Activated CD8-positive, alpha-beta memory T cell treated with anti-CD3 and anti-CD28 coated beads, Interleukin-2, amount 50 U/mL, for 48 hours (primary cell): Measurements from ENCODE around the gene CRYBG1.
"Not testable (repeated sequence)": the region's sequence is repeated elsewhere in the genome, so short reads cannot be mapped to it uniquely, and the experiment has no call there.

Experiments
- DNase-seq: peaks from one replicate; pipeline ENCODE4 v3.0.0-alpha.2; 2020

Gene CRYBG1

GRCh38 chr6:106377061-106377540 is 16.6 kb downstream of the CRYBG1 start:
- no peak for DNase-seq

DNA sequence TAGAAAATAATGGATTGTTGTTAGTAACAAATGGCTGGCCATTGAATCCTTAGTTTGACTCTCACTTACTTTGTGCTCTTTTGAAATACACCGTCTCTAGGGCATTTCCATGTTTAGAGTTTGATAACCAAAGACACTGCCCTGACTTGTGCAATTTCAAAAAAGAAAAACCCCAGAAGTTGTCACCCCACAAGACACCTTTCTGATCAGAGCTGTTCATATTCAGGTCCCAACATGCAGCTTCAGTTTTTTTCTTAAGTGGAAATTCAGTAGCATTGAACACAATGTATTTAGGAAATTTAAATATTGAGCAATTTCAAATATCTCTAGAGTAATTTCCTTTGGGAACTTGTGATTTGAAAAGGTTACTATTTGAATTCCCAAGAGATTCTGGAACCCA is 19.4 kb downstream of the CRYBG1 start:
- no peak for DNase-seq

DNA sequence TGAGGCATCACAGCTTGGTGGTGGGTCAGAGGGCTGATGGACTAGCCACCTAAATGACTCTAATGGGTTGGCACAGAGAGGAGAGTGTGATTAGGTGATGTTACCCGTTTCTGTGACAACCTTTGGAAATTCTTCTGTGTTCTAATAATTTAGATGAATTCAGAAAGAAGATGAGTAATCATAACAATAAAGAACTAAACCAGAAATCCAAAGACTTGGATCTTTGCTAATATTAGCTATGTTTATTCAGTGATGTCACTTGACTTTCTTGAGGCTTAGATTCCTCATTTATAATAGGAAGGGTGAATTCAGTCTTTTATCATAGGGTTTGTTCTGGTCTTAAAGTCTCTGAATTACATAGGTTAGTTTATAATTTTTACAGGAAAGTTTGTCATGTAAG is 19.9 kb downstream of the CRYBG1 start:
- DNase-seq = no peak

DNA sequence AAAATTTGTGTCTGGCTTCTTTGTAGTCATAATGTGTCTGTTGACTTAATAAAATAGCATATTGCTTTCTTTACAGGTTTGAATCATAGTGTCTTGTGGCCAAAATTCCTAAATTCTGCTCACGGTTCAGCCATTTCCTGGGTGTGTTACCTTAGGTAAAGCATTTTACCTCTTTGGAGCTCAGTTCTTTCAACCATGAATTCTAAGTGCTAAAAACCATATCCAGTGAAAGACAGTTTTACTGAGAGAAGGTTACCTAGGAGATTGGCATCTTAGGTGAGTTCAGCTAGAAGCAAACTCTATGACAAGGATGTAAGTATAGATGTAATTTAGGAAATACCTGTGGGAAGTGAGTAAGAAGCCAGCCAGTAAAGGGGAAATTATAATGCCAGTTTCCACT is 20.7 kb downstream of the CRYBG1 start:
- DNase-seq = no peak

DNA sequence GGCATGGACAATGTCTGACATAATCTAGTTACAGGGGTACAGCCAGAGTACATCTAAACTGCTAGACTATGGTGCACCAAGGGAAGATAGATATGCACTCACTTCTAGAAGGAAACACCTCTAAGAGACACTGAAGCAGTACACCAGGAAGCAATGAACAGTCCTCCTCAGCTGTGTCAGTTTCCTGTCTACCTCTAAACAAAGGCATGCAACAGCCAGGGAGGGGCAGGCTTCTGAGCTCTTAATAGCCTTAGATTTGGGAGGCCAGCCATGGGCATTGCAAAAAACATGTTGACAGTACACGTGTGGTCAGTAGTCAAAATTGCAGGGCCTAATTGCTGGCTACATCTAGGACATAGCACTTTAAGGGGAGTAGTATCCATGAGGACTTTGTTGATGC is 21.4 kb downstream of the CRYBG1 start:
- DNase-seq = no peak

DNA sequence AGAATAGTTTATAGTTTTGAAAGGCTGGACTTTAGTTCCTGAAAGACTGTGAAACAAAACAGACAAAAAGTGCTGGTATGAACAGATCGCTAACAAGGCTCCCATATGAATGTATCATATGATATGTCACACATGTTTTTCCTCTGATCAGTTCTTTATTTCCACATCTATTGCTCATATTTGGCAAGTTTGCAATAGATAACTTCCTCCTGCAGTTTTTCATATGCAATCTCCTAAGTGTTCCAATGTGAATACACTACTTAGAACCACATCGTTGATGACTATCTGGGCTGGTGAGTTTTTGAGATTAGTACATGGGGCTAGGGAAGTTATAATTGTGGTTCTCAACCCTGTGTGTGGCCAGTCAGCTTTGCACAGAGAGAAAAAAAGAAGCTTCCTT is 23.1 kb downstream of the CRYBG1 start:
- no peak for DNase-seq

GRCh38 chr6:106385530-106385929 is 25.0 kb downstream of the CRYBG1 start:
- DNase-seq = no peak

- no peak for DNase-seq
These were observed 27.4 kb downstream of the CRYBG1 start for GRCh38 chr6:106387875-106388274.

DNA sequence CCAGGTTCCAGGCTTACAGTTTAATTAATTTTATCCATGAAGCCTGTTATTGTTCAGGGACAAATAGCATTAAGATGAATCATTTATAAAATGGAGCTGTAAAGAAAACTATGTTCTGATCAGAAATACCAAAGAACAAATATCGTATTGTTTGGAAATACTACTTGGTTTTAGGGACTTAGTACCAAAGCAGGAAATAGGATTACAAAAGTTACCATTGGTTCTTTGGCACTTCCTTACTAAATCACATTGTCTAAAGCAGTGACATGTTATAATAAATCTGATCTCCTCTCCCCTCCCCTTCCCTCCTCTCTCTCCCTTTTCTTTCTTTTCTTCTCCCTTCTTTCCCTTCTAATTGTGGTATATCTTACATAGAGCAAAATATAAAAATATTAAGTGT is 29.6 kb downstream of the CRYBG1 start:
- no peak for DNase-seq

- no peak for DNase-seq
These were observed 36.1 kb downstream of the CRYBG1 start for GRCh38 chr6:106396426-106397220.

GRCh38 chr6:106397431-106397830 is 36.9 kb downstream of the CRYBG1 start:
- no peak for DNase-seq

DNA sequence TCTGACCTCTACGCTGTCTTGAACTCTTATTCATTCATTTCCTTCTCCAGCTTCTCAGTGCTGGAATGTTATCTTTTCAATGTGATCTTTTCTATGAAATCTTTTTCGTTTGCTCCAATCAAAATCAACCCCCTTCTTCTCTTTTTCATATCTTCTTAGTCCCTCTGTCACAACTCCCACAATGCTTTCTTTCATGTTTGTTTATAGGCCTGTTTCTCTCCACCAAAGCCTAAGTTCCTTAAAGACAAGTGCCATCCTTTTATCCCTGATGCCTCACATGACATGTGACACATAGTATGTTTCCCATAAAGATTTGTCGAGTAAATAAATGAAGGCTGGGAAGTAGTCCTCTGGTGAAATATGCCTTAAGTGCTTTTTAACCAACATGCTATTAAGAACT is 38.1 kb downstream of the CRYBG1 start:
- DNase-seq = no peak

DNA sequence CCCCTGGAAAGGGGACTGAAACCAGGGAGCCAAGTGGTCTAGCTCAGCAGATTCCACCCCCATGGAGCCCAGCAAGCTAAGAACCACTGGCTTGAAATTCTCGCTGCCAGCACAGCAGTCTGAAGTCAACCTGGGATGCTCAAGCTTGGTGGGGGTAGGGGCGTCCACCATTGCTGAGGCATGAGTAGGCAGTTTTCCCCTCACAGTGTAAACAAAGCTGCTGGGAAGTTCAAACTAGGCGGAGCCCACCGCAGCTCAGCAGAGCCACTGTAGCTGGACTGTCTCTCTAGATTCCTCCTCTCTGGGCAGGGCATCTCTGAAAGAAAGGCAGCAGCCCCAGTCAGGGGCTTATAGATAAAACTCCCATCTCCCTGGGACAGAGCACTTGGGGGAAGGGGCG is 44.5 kb downstream of the CRYBG1 start:
- DNase-seq = not testable (repeated sequence)

GRCh38 chr6:106411056-106411455 is 50.5 kb downstream of the CRYBG1 start:
- DNase-seq = no peak

GRCh38 chr6:106411643-106412200 is 51.2 kb downstream of the CRYBG1 start:
- DNase-seq = no peak

GRCh38 chr6:106413016-106413415 is 52.5 kb downstream of the CRYBG1 start:
- no peak for DNase-seq

DNA sequence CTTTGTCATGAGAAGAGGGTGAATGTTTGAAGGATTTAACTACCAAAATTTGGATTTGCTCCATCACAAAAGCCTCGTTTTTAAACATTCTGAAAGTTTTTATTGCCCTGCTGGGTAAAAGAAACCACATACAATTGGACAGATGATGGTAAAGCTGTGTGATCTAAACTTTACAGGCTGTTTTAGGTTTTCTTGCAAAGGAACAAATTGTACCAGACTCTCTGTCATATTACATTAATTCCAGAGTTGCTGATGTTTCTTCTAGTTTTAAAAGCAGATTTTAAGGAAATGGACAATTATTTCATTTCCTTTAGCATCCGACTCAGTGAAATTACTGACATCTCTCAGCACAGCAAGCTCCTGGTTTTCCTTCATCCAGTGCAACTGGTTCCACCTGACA is 53.2 kb downstream of the CRYBG1 start:
- DNase-seq = no peak

GRCh38 chr6:106415921-106416320 is 55.4 kb downstream of the CRYBG1 start:
- DNase-seq = no peak

GRCh38 chr6:106417572-106418147 is 57.1 kb downstream of the CRYBG1 start:
- no peak for DNase-seq

- DNase-seq = no peak
These were observed 59.5 kb downstream of the CRYBG1 start for GRCh38 chr6:106419900-106420613.

DNA sequence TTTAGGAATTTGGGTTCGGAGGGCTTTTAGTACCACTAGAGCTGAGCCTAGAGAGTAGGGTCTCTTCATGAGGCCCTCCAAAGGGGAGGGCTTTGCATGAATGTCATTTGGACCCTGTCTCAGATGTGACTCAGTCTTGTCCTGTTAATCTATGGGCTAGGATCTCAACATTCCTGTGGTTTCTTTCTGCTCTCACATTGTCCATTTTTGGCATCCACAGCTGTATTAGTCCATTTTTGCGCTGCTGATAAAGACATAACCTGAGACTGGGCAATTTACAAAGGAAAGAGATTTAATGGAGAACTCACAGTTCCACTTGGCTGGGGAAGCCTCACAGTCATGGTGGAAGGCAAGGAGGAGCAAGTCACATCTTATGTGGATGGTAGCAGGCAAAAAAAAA is 61.0 kb downstream of the CRYBG1 start:
- no peak for DNase-seq

DNA sequence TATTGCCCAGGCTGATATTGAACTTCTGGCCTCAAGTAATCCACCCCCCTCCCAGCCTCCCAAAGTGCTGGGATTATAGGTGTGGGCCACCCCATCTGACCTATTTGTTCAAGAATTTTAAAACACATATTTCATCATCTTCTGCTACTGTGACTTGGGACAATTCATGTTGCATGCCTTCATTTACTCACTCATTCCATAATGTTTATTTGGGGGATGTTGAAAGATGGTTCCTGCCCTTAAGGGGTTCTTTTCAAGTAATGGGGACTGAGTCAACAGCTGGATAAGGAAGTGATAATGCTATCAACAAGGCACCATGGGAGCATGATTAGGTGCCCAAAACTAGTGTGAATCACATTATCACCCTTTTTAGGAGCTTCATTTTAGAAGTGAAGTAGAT is 62.0 kb downstream of the CRYBG1 start:
- DNase-seq = no peak

- DNase-seq = no peak
These were observed 64.9 kb downstream of the CRYBG1 start for GRCh38 chr6:106425382-106425781.
